ENCODE results near the gene ZNF771. TPM values are rescaled to one million over a fixed set of nuclear protein-coding genes. Genes with fewer than 3 reads are reported as not detected.

ZNF771 gene
- 9.8 and 10.5 TPM in 2 replicates for total RNA-seq

DNA sequence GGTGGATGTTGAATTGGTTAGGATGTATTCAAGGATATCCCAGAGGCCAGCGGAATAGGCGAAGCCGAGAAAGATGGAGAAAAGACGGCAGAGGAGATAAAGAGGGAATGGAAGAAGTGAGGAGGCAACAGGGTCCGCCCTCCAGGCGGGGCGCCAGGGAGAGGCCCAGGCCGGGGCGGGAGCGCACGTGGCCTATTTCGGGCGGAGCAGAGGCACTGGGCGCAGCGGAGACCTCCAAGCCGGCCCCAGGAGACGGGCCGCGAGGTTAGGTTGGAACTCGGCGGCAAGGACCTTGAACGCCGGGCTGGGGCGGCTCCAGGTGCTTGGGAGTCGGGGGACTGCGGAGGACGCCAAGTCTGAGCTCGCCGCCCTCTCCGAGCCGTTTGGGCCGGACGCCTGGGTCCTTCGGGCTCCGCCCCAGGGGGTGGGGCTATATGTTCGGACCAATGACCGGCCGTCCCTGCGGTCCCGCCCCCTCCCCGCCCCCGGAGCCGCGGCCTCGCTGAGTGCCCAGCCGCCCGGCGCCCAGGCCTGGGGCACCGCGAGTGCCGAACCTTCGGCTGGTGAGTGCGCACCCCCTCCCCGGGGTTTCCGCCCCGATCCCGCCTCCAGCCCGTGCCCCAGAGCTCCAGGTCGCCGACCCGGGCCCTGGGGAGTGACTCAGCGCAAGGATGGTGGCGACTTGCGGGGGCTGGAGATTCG lies at the start of gene ZNF771:
Gene ZNF771, plus strand, starts transcription at position 505 of the 702 bp plus-strand sequence. CDS start 448 bp downstream, outside the sequence.

DNA sequence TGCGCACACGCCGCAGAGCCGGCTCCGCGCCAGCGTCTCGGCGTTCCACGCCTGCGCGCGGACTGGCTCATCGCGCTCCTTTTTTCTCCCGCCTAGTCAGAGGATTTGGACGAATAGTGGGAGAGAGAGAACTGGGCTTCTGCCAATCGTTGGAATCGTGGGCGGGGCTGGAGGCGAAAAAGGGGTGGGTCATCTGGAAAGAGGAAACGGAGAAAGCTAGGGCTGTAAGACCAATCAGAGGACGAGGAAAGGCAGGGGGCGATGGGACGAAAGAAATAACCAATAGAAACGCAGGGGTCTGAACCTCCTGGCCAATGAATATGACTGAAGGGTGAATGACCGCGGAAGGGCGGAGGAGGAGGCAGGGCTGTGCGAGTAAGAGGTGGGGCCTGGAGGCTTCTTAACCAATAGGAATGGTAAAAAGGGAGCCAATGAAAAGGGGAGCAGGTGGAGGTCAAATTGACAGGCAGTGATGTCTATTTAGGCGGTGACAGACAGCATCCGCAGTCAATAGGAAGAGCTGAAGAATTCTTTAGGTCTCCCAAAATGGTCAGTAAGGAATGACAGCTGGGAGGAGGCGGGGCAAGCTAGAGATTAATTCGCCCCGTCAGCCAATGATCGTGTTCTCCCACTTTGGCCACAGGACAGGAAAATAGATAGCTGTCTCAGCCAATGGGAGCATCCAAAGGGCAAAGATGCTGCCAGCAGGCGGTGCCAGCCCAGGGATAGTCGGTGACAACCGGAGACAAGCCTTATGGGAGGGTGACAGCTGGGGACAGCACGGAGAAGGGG lies 36.8 kb upstream of the ZNF771 start, which contains the start of gene TBC1D10B:
Gene TBC1D10B, minus strand, starts transcription at position 39 of the 792 bp plus-strand sequence. CDS start 311 bp downstream, outside the sequence.

DNA sequence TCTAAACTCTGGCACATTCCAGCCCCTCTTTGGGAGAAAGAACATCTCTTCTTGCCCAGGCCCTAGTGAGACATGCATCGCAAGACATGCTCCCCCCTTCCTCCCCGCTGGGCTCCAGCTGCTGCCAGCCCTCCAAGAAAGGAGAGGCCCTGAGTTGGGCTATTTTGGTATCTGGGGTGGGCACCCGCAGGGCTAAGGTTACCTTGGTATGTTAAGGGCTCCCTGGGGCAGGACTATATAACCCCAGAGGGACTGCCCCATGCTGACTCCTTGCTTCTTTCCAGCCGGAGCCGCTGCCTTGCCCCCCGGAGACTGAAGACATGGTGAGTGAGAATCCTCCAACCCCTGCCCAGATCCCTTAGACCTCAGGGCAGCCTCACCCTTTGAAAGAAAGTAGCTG lies 32.9 kb upstream of the ZNF771 start, which contains the start of gene MYL11:
Gene MYL11, plus strand, starts transcription at position 265 of the 400 bp plus-strand sequence. Its CDS starts 56 bp downstream, at position 321.

GRCh38 chr16:30382111-30382881 lies 25.1 kb upstream of the ZNF771 start, which contains the start of gene SEPTIN1:
Gene SEPTIN1, minus strand, starts transcription at chr16:30382561. Its CDS starts 19 bp downstream, at chr16:30382542.

DNA sequence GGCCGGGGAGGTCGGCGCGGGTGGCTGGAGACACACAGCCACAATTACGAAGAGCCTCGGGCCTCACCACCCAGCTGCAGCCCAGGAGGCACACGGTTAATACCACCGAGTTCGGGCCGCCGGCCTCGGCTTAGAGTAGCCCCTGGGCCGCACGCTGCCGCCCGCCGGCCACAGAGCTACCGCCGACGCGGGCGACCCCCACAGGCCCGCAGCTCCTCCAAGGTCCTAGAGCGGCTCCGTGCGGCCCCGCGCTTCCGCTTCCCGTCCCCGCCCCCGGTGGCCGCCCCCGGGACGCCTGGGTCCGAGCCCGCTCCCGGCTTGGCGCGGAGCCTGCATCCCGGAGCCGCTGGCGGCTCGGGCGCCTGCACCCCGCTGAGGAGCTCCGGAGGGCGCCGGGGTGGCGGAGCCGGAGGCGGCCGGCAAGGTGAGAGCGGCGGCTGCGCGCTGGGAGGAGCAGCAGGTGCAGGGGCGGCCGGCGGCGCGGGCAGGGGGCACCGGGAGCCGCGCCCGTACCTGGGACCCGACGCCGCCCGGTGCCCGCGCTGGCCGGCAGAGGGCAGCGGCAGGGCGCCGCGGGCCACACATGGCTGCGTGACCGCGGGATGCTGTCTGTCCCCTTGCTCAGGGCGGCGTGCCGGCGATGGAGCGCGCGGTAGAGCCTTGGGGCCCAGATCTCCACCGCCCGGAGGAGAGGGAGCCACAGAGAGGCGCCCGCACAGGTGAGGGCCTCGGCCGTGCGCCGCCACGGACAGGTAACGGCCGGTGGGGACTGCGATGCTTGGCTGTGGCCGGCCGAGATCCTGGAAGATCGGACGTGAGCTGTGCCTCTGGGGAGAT lies 12.0 kb upstream of the ZNF771 start, which contains the start of gene ZNF48:
Gene ZNF48, plus strand, starts transcription at position 266 of the 837 bp plus-strand sequence. Its CDS starts 375 bp downstream, at position 641.

GRCh38 chr16:30429678-30430427 lies 22.4 kb downstream of the ZNF771 start, which contains the start of gene DCTPP1:
Gene DCTPP1, minus strand, starts transcription at chr16:30430030. Its CDS starts 50 bp downstream, at chr16:30429980.

DNA sequence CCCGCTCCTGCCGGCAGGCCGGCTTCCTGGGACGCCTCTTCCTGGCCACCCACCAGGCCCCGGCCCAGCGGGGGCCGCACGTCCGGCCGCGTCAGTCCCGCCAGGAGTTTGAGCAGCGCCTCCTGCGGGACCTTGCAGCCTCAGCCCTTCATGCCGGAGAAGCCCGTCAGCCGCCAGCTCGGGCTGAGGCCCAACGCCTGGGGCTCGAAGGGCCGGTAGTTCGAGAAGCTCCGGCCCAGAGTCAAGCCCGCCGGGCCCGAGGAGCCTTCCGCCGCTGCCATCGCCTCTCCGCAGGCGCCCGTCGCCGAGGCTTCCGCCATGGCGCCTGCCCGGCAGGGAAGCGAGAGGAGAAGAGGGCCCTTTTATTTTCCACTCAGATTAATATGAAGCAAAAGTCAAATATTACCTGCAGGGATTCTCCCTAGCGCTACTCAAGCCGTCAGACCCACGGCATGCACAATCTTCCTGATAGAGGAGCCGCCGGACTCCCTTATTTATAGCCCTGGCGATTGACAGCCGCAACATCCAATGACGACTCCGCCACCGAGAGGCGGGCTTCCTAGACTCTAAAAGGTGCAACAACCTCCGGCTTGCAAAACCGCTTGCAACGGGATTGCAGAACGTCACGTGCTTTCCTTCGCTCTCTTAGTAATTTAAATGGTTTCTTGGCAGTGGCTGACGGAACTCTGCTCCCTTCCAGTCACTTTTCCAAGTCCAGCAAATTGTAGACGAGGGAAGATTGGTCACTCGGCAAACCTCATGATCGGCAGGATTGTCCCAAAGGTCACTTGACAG lies 38.2 kb downstream of the ZNF771 start, which contains the start of gene SEPHS2:
Gene SEPHS2, minus strand, starts transcription at position 467 of the 795 bp plus-strand sequence. Its CDS starts 147 bp downstream, at position 320.

Other genes starting within 250 kb of the ZNF771 start
- gene CORO1A, start 224.0 kb upstream of the ZNF771 start, total RNA-seq, result 0.46 and 0.71 TPM in 2 replicates
- gene BOLA2B, start 213.9 kb upstream of the ZNF771 start, total RNA-seq, result 20.8 and 31.1 TPM in 2 replicates
- gene SLX1A, start 213.7 kb upstream of the ZNF771 start, total RNA-seq, result 20.9 and 21.2 TPM in 2 replicates
- gene SULT1A3, start 208.4 kb upstream of the ZNF771 start, total RNA-seq, result 2.4 and 3.4 TPM in 2 replicates
- 0.43 and 1.8 TPM in 2 replicates for gene NPIPB13, start 159.1 kb upstream of the ZNF771 start, total RNA-seq
- 33.8 and 39.1 TPM in 2 replicates for gene CD2BP2, start 52.3 kb upstream of the ZNF771 start, total RNA-seq
- gene TBC1D10B, start 37.1 kb upstream of the ZNF771 start, total RNA-seq, result 17.1 and 19.9 TPM in 2 replicates
- not detected in 2 replicates for gene MYL11, start 32.8 kb upstream of the ZNF771 start, total RNA-seq
- gene SEPTIN1, start 25.0 kb upstream of the ZNF771 start, total RNA-seq, result not detected in 2 replicates
- gene ZNF48, start 12.2 kb upstream of the ZNF771 start, total RNA-seq, result 4.6 and 5.5 TPM in 2 replicates
- gene DCTPP1, start 22.4 kb downstream of the ZNF771 start, total RNA-seq, result 5.5 and 6.9 TPM in 2 replicates
- 11.1 and 13.7 TPM in 2 replicates for gene SEPHS2, start 38.3 kb downstream of the ZNF771 start, total RNA-seq
- gene ITGAL, start 65.1 kb downstream of the ZNF771 start, total RNA-seq, result not detected in 2 replicates
- gene ZNF768, start 119.0 kb downstream of the ZNF771 start, total RNA-seq, result 9.5 and 12.8 TPM in 2 replicates
- gene ZNF747, start 127.3 kb downstream of the ZNF771 start, total RNA-seq, result 6.7 and 8.4 TPM in 2 replicates
- 2.1 and 2.8 TPM in 2 replicates for gene ZNF764, start 150.8 kb downstream of the ZNF771 start, total RNA-seq
- gene ZNF688, start 164.1 kb downstream of the ZNF771 start, total RNA-seq, result 12.1 and 12.9 TPM in 2 replicates
- 7.9 and 8.4 TPM in 2 replicates for gene ZNF785, start 178.1 kb downstream of the ZNF771 start, total RNA-seq
- gene ZNF689, start 202.8 kb downstream of the ZNF771 start, total RNA-seq, result 3.8 and 4.4 TPM in 2 replicates
- gene PRR14, start 243.4 kb downstream of the ZNF771 start, total RNA-seq, result 3.4 and 3.8 TPM in 2 replicates

Measured in smooth muscle cell of bladder (primary cell).